ENCODE results near the gene BICRA. TPM values are rescaled to one million over a fixed set of nuclear protein-coding genes. Genes with fewer than 3 reads are reported as not detected.

Gene BICRA
- total and polyA plus RNA-seq, 9 of the 15 experiments (the other 6 are each of a cell fraction or from before 2014, with no cell fraction given), result 0.01 to 8.8 (median 1.2) TPM

DNA sequence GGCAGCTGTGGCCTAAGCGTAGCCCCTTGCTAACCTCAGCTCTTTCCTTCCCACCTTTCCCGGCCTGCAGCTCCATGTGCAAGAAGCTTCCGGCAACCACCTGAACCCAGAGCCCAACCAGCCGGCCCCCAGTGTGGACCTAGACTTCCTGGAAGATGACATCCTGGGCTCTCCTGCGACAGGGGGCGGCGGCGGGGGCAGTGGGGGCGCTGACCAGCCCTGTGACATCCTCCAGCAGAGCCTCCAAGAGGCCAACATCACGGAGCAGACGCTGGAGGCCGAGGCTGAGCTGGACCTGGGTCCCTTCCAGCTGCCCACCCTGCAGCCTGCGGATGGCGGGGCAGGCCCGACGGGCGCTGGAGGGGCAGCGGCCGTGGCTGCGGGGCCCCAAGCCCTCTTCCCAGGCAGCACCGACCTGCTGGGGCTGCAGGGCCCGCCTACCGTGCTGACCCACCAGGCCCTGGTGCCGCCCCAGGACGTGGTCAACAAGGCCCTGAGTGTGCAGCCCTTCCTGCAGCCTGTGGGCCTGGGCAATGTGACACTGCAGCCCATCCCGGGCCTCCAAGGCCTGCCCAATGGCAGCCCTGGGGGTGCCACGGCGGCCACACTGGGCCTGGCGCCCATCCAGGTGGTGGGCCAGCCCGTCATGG lies 70.4 kb downstream of the BICRA start:
- H4K20me1 ChIP-seq (replicated peaks; ENCODE audit: control insufficient read depth, insufficient read depth, low read length), result 0 out of 2 replicates have a peak, but pooled peaks cover 9% of the 10 kb centered on the region
- no peak for DNase-seq (ENCODE audit: extremely low read depth in 1 of 4, low spot score in 3 of 4)
- peaks cover 4 to 13% of the 10 kb centered on the region in 2 experiments; a peak in 4 of 5 replicates for H3K4me1 ChIP-seq (replicated peaks in 1 of 2; ENCODE audit: control insufficient read depth in 2 of 2, insufficient read depth in 2 of 2, low read length in 2 of 2)
- no peaks in the 10 kb centered on the region for H3K27me3 ChIP-seq (ENCODE audit: control insufficient read depth in 2 of 2, insufficient read depth in 2 of 2, low read length in 2 of 2)
- no TSS peak for BruUV-seq (replicated peaks)
- no peak overlapping the region for H3K9ac ChIP-seq (ENCODE audit: insufficient read depth in 1 of 2, low read depth in 2 of 2, low read length in 2 of 2)
- H3K9me3 ChIP-seq (replicated peaks; ENCODE audit: control insufficient read depth, insufficient read depth, low read depth, low read length), result no peaks in the 10 kb centered on the region
- no peak for FAIRE-seq
- no peak overlapping the region for H3K4me2 ChIP-seq (ENCODE audit: insufficient read depth, low read length)
- peaks cover 24% of the 10 kb centered on the region; the same call in 1 of the 3 replicates for H3K36me3 ChIP-seq (ENCODE audit: control insufficient read depth, insufficient read depth, low read length)
- WGBS (ENCODE audit: insufficient coverage, low coverage, missing lambda C conversion rate), result 92% methylated on average over 20 of the region's 30 CpGs
- H2AFZ ChIP-seq (ENCODE audit: low read depth, low read length), result no peak overlapping the region
- POLR2A ChIA-PET, result interaction anchor here (1.5 kb wide), 1 partner anchor 17 kb away, joined by 4 read pairs; no protein-coding TSS in a partner anchor
- intact Hi-C loops (cut with micrococcal nuclease) (no loop called here), in situ Hi-C loops (cut with MboI) (no loop called here)
- H3K4me3 ChIP-seq, result no peak overlapping the region
- no peak for ATAC-seq
- CTCF ChIA-PET (ENCODE audit: low intra/inter-chr PET ratio), result no interaction called here
- no peaks in the 10 kb centered on the region for H3K79me2 ChIP-seq (ENCODE audit: control insufficient read depth, insufficient read depth, low read length)
- TF ChIP-seq POLR2G (IDR thresholded peaks at IDR 0.05; ENCODE audit: low read depth, low read length) (0 out of 2 replicates have a peak, but pooled peaks have one; percentile 13), TCF7 (IDR thresholded peaks at IDR 0.05; ENCODE audit: borderline replicate concordance) (no peak)
- no peak overlapping the region for H3K27ac ChIP-seq (ENCODE audit: extremely low read depth, low read depth, low read length)
- H3K9me1 ChIP-seq (ENCODE audit: control insufficient read depth, insufficient read depth, low read length), result no peaks in the 10 kb centered on the region

DNA sequence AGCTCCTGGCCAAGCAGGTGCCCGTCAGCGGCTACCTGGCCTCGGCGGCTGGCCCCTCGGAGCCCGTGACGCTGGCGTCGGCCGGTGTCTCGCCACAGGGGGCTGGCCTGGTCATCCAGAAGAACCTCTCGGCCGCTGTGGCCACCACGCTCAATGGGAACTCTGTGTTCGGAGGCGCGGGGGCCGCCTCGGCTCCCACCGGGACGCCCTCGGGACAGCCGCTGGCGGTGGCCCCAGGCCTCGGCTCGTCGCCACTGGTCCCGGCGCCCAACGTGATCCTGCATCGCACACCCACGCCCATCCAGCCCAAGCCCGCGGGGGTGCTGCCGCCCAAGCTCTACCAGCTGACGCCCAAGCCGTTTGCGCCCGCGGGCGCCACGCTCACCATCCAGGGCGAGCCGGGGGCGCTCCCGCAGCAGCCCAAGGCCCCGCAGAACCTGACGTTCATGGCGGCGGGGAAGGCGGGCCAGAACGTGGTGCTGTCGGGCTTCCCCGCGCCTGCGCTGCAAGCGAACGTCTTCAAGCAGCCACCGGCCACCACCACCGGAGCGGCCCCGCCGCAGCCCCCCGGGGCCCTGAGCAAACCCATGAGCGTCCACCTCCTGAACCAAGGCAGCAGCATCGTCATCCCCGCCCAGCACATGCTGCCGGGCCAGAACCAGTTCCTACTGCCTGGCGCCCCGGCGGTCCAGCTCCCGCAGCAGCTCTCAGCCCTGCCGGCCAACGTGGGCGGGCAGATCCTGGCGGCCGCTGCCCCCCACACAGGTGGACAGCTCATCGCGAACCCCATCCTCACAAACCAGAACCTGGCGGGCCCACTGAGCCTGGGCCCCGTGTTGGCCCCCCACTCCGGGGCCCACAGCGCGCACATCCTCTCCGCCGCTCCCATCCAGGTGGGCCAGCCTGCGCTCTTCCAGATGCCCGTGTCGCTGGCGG lies 71.3 kb downstream of the BICRA start:
- Histone ChIP-seq H3K27ac (ENCODE audit: extremely low read depth, low read depth, low read length) (no peak overlapping the region), H2AFZ (ENCODE audit: low read depth, low read length) (no peak overlapping the region), H3K9ac (ENCODE audit: insufficient read depth in 1 of 2, low read depth in 2 of 2, low read length in 2 of 2) (no peak overlapping the region), H3K9me3 (replicated peaks; ENCODE audit: control insufficient read depth, insufficient read depth, low read depth, low read length) (no peaks in the 10 kb centered on the region), H3K36me3 (ENCODE audit: control insufficient read depth, insufficient read depth, low read length) (peaks cover 16% of the 10 kb centered on the region; the same call in 1 of the 3 replicates), H3K9me1 (ENCODE audit: control insufficient read depth, insufficient read depth, low read length) (peaks cover 2% of the 10 kb centered on the region), H3K79me2 (ENCODE audit: control insufficient read depth, insufficient read depth, low read length) (no peaks in the 10 kb centered on the region), H3K4me2 (ENCODE audit: insufficient read depth, low read length) (no peak overlapping the region), H4K20me1 (replicated peaks; ENCODE audit: control insufficient read depth, insufficient read depth, low read length) (0 out of 2 replicates have a peak, but pooled peaks cover 9% of the 10 kb centered on the region), H3K4me3 (no peak overlapping the region), H3K4me1 (replicated peaks in 1 of 2; ENCODE audit: control insufficient read depth in 2 of 2, insufficient read depth in 2 of 2, low read length in 2 of 2) (peaks cover 4 to 13% of the 10 kb centered on the region in 2 experiments; a peak in 4 of 5 replicates), H3K27me3 (ENCODE audit: control insufficient read depth in 2 of 2, insufficient read depth in 2 of 2, low read length in 2 of 2) (no peaks in the 10 kb centered on the region)
- TF ChIP-seq MYNN (IDR thresholded peaks at IDR 0.05) (no peak), MYNN (CRISPR knock-in tag; IDR thresholded peaks at IDR 0.05) (no peak), DDX20 (tag; IDR thresholded peaks at IDR 0.05; ENCODE audit: low read depth) (no peak), POLR2G (IDR thresholded peaks at IDR 0.05; ENCODE audit: low read depth, low read length) (peak; percentile 35; the same call in 1 of the 2 replicates)
- DNase-seq (ENCODE audit: extremely low read depth in 1 of 4, low spot score in 3 of 4) (no peak), ATAC-seq (no peak), FAIRE-seq (no peak)
- no TSS peak for BruUV-seq (replicated peaks)
- in situ Hi-C loops (cut with MboI), result no loop called here
- intact Hi-C loops (cut with micrococcal nuclease), result no loop called here
- POLR2A ChIA-PET, result no interaction called here
- 98% methylated on average over 43 of the region's 90 CpGs for WGBS (ENCODE audit: insufficient coverage, low coverage, missing lambda C conversion rate)
- CTCF ChIA-PET (ENCODE audit: low intra/inter-chr PET ratio), result no interaction called here

All from K562 (cell line).